Adrenal gland (tissue), 12 donors: Measurements from ENCODE around the gene PHC1. TPM values are rescaled to one million over a fixed set of nuclear protein-coding genes. Genes with fewer than 3 reads are reported as not detected.

Source experiments
- DNase-seq, 7 donors: peaks; one replicate each; pipeline ENCODE4 v3.0.0-alpha.2; 2019 to 2020
- H3K27ac ChIP-seq, 5 donors: fragments of 200-600 bp; sonication (generic) in 4 of 5; 1 replicate in 3 of 5; 2 replicates in 2 of 5; pipeline versions ENCODE4 v1.5.1 to v1.8.0; 2016 to 2020; ENCODE audit warnings: mild to moderate bottlenecking in 1 of 5
- H3K27me3 ChIP-seq: fragments of 200-600 bp; 2 replicates; pipeline ENCODE4 v1.8.0; 2021
- H3K36me3 ChIP-seq, 2 donors: fragments of 200-600 bp; replicated peaks in 1 of 2; 1 replicate in 1 of 2; 2 replicates in 1 of 2; pipeline versions ENCODE4 v1.5.1 to v1.8.0; 2018 to 2022
- H3K4me1 ChIP-seq, 2 donors: fragments of 200-600 bp; replicated peaks in 1 of 2; 1 replicate in 1 of 2; 2 replicates in 1 of 2; pipeline versions ENCODE4 v1.5.1 to v1.8.0; 2018 to 2021
- H3K4me3 ChIP-seq, 4 donors: fragments of 200-600 bp; sonication (generic) in 3 of 4; one replicate each; pipeline ENCODE4 v1.5.1; 2016 to 2018
- H3K9me3 ChIP-seq, 3 donors: fragments of 200-600 bp; sonication (generic) in 1 of 3; replicated peaks in 1 of 3; 1 replicate in 2 of 3; 2 replicates in 1 of 3; pipeline versions ENCODE4 v1.5.1 to v1.8.0; 2016 to 2021
- POLR2A ChIP-seq, 2 donors: fragments of 450-650 bp; IDR thresholded peaks; one replicate each; pipeline ENCODE4 v1.6.1; 2017; ENCODE audit warnings: antibody characterized with exemption in 2 of 2, mild to moderate bottlenecking in 2 of 2, moderate library complexity in 1 of 2
- WGBS, 4 donors: extraction: QIAGEN DNeasy Blood & Tissue Kit in 2 of 4; methylation state at CpG; one replicate each; pipeline versions ENCODE4 v1.1.5 to v1.1.7; 2013 to 2017; 5-methylcytosine and 5-hydroxymethylcytosine counted together
- intact Hi-C, 2 donors: fragments of 100-400 bp; cut with DNase I; formaldehyde crosslinking; loops; one replicate each; pipeline versions ENCODE4 v1.14.1 to v1.15.0; 2022 to 2023
- polyA plus RNA-seq, 3 donors: library from polyadenylated mRNA; stranded (reverse); fragments of 200-250 nt in 2 of 3; fragments of 350-450 nt in 1 of 3; fragmentation: Illumina TruSeq in 1 of 3; extraction: RNeasy Lipid Tissue Mini Kit (QIAGEN cat#74804) in 1 of 3; gene quantifications; one replicate each; pipeline ENCODE4 v1.2.3, GENCODE V29; 2013 to 2014
- total RNA-seq, 9 donors: library from RNA; depleted of rRNA in 4 of 9; stranded (reverse); fragments of >200 nt in 4 of 9; fragments of 120-200 nt in 1 of 9; fragmentation: NEBNext Ultra II Directional in 1 of 9; extraction: Animal tissue kit (Norgen Biotek cat#: 25700) in 1 of 9; gene quantifications; one replicate each; pipeline versions ENCODE4 v1.1.0 to v1.2.4, GENCODE V29; 2013 to 2023
- TF ChIP-seq, protein P1 (sequence below), 6 experiments: fragments of 450-650 bp in 4 of 6; fragments of 200-600 bp in 2 of 6; sonication (generic) in 1 of 6; IDR thresholded peaks; 1 replicate in 5 of 6; 2 replicates in 1 of 6; pipeline versions ENCODE4 v1.5.1 to v1.8.0; 2016 to 2021; ENCODE audit warnings: antibody characterized with exemption in 6 of 6, mild to moderate bottlenecking in 2 of 6, moderate library complexity in 1 of 6
- donor health status: healthy with polysubstance abuse.
- donor health status: Bipolar disorder and iron deficiency.
- donor health status: DM: yes; HTN: yes; CAD: no.
- donor health status: DM: no; HTN: no; CAD: no.
- donor health status: DM: no; HTN: no; CAD: no.
- donor health status: DM: yes; HTN: yes; CAD: no.

Gene PHC1
- total and polyA plus RNA-seq, 12 donors: 10.9 to 68.3 (median 26.5) TPM

DNA sequence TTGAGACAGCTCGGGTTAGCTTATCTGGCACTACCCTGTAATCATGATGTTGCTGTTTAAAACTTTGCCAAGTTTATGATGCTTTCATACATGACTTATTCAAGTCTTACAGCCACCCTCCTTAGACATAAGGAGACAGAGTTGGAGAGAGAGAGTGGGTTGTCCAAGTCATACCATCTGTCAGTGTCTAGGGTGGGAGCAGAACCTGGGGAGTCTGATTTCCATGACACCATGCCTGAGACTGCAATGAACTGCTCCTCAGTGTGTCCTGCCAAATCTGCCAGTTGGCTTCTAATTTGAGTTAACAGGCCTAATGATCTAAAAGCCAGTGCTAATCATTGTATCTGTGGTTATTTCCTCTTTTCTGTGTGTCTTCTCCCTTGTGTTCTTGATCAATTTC is 43.7 kb upstream of the PHC1 start:
- 79 to 88% (median 85%) methylated on average over 1 of the region's 1 CpG for WGBS, 4 donors
- H3K9me3 ChIP-seq: no peaks in the 10 kb centered on the region
- intact Hi-C loops: no loop called here
- no peak for DNase-seq
- H3K27ac ChIP-seq: no peak overlapping the region
- no peaks in the 10 kb centered on the region for H3K27me3 ChIP-seq
- no peaks in the 10 kb centered on the region for H3K36me3 ChIP-seq
- H3K4me1 ChIP-seq: no peaks in the 10 kb centered on the region
- TF ChIP-seq POLR2A (IDR thresholded peaks at IDR 0.05): no peak
- TF ChIP-seq, protein P1, sequence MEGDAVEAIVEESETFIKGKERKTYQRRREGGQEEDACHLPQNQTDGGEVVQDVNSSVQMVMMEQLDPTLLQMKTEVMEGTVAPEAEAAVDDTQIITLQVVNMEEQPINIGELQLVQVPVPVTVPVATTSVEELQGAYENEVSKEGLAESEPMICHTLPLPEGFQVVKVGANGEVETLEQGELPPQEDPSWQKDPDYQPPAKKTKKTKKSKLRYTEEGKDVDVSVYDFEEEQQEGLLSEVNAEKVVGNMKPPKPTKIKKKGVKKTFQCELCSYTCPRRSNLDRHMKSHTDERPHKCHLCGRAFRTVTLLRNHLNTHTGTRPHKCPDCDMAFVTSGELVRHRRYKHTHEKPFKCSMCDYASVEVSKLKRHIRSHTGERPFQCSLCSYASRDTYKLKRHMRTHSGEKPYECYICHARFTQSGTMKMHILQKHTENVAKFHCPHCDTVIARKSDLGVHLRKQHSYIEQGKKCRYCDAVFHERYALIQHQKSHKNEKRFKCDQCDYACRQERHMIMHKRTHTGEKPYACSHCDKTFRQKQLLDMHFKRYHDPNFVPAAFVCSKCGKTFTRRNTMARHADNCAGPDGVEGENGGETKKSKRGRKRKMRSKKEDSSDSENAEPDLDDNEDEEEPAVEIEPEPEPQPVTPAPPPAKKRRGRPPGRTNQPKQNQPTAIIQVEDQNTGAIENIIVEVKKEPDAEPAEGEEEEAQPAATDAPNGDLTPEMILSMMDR (IDR thresholded peaks at IDR 0.05): no peak
- no peak overlapping the region for H3K4me3 ChIP-seq

DNA sequence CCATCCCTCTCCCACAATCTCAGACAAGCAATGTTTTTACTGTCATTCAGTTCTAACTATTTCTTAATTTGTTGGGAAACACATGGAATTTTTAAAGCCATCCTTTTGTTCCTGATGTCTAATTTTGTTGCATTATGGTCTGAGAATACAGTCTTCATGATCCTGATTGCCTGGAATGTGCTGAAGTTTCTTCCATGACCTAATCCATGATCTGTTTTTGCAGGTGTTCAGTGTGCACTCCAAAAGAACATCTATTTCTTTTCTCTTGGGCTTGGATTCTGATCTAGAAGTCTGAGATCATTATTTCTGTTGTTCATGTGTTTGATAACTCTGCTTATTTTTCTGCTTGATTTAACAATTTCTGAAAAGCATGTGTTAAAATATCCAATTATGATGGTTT is 43.2 kb upstream of the PHC1 start:
- Histone ChIP-seq H3K9me3 (no peaks in the 10 kb centered on the region), H3K36me3 (no peaks in the 10 kb centered on the region), H3K4me3 (no peak overlapping the region), H3K27me3 (no peaks in the 10 kb centered on the region), H3K27ac (no peak overlapping the region), H3K4me1 (no peaks in the 10 kb centered on the region)
- intact Hi-C loops: no loop called here
- TF ChIP-seq, protein P1 (IDR thresholded peaks at IDR 0.05): no peak
- no peak for TF ChIP-seq POLR2A (IDR thresholded peaks at IDR 0.05)
- no peak for DNase-seq

DNA sequence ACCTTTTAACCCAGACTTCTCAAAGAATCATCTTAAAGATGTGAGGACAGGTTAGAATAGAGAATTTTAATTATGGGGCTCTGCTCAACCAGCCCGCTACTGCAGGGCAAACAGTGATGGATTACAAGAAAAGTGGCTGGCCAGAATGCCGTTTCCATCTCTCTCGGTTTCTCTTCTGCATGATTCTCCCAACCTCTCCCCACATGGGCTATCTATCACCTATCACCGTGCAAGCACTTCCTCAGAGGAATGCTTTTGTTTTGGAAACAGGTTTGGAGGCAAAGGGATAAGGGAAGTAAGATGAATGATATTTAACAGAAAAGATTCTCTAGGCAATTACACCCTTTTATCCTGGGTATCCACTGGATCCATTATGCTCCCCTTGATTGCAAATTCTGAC is 37.4 kb upstream of the PHC1 start:
- TF ChIP-seq, protein P1 (IDR thresholded peaks at IDR 0.05): no peak
- TF ChIP-seq POLR2A (IDR thresholded peaks at IDR 0.05): no peak
- no peaks in the 10 kb centered on the region for H3K4me1 ChIP-seq
- WGBS, 4 donors: 43 to 54% (median 53%) methylated on average over 4 of the region's 4 CpGs
- no peak for DNase-seq
- H3K36me3 ChIP-seq: no peaks in the 10 kb centered on the region
- H3K27me3 ChIP-seq: no peaks in the 10 kb centered on the region
- H3K4me3 ChIP-seq: no peak overlapping the region
- intact Hi-C loops: no loop called here
- no peak overlapping the region for H3K27ac ChIP-seq
- no peaks in the 10 kb centered on the region for H3K9me3 ChIP-seq

DNA sequence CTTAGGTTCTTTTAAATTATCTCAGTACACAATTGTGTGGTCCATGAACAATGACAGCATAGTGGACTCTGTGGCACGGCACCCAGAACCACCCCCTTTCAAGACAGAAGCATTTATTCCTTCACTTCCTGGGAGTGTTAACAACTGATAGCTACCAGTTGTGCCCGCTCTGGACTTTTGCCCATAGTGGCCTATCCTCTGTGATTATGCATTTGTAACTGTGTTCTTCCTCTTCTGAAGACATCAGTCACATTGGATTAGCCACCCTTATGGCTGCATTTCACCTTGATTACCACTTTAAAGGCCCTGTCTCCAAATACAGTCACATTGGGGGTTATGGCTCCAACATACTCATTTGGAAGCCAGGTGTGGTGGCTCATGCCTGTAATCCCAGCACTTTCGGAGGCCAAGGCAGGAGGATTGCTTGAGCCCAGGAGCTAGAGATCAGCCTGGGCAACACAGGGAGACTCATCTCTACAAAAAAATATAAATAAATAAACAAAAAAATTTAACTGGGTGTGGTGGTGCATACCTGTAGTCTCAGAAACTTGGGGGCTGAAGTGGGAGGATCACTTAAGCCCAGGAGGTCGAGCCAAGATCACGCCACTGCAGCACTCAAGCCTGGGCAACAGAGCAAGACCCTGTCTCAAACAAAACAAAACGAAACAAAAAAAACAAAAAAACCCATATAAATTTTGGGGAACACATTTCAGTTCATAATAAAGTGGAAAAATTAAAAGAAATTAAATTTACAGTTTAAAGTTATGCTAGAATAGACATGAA is 27.6 kb upstream of the PHC1 start:
- no peaks in the 10 kb centered on the region for H3K36me3 ChIP-seq
- no peak overlapping the region for H3K4me3 ChIP-seq
- H3K27ac ChIP-seq: no peak overlapping the region
- H3K27me3 ChIP-seq: no peaks in the 10 kb centered on the region
- intact Hi-C loops: no loop called here
- no peaks in the 10 kb centered on the region for H3K9me3 ChIP-seq
- H3K4me1 ChIP-seq: no peaks in the 10 kb centered on the region
- TF ChIP-seq, protein P1 (IDR thresholded peaks at IDR 0.05): no peak
- no peak for TF ChIP-seq POLR2A (IDR thresholded peaks at IDR 0.05)
- DNase-seq: no peak
- WGBS, 4 donors: 89 to 97% (median 92%) methylated on average over 6 of the region's 6 CpGs
